Keratinocyte (primary cell): ENCODE results near the gene SEC14L5. TPM values are rescaled to one million over a fixed set of nuclear protein-coding genes. Genes with fewer than 3 reads are reported as not detected.

ENCODE experiments used
- DNase-seq: peaks from one replicate; pipeline ENCODE4 v3.0.0-alpha.2; 2011; ENCODE audit warnings: low read depth, missing footprints, low spot score
- FAIRE-seq: peaks from 2 replicates; lab custom pipeline; 2011; peaks lifted over from hg19 to GRCh38; lab: Jason Lieb, UNC
- H2AFZ ChIP-seq: 2 replicates; pipeline ENCODE4 v1.6.0; 2012; ENCODE audit warnings: low read length, control low read depth, inconsistent platforms; ENCODE audit not compliant: control insufficient read depth
- H3K27ac ChIP-seq: 2 replicates; pipeline ENCODE4 v1.5.1; 2011; ENCODE audit warnings: low read length; ENCODE audit not compliant: control insufficient read depth, insufficient read depth
- H3K27me3 ChIP-seq: 3 replicates; pipeline ENCODE4 v1.6.0; 2011; ENCODE audit warnings: low read length; ENCODE audit not compliant: control insufficient read depth, insufficient read depth; ENCODE audit errors: extremely low read depth
- H3K36me3 ChIP-seq, 2 experiments: 2 replicates in 1 of 2; 3 replicates in 1 of 2; pipeline ENCODE4 v1.5.1; 2011; ENCODE audit warnings: low read length in 2 of 2, mild to moderate bottlenecking in 1 of 2; ENCODE audit not compliant: control insufficient read depth in 2 of 2, insufficient read depth in 2 of 2; ENCODE audit errors: extremely low read depth in 1 of 2
- H3K4me1 ChIP-seq: 3 replicates; pipeline ENCODE4 v1.5.1; 2011; ENCODE audit warnings: low read length; ENCODE audit not compliant: control insufficient read depth, insufficient read depth; ENCODE audit errors: extremely low read depth
- H3K4me2 ChIP-seq: 3 replicates; pipeline ENCODE4 v1.6.0; 2011; ENCODE audit warnings: low read depth, low read length; ENCODE audit not compliant: control insufficient read depth, insufficient read depth; ENCODE audit errors: extremely low read depth
- H3K4me3 ChIP-seq, 3 experiments: fragments of 200-600 bp in 1 of 3; sonication (generic) in 1 of 3; 2 replicates in 2 of 3; 3 replicates in 1 of 3; pipeline ENCODE4 v1.5.1; 2011 to 2016; ENCODE audit warnings: low read length in 3 of 3, mild to moderate bottlenecking in 3 of 3, control low read depth in 2 of 3, inconsistent platforms in 1 of 3, low read depth in 1 of 3, mixed read lengths in 1 of 3, mixed run types in 1 of 3, moderate library complexity in 1 of 3; ENCODE audit not compliant: control insufficient read depth in 2 of 3, insufficient read depth in 2 of 3; ENCODE audit errors: extremely low read depth in 1 of 3
- H3K79me2 ChIP-seq: 2 replicates; pipeline ENCODE4 v1.6.0; 2012; ENCODE audit warnings: low read length; ENCODE audit not compliant: control insufficient read depth, insufficient read depth
- H3K9ac ChIP-seq: 3 replicates; pipeline ENCODE4 v1.6.0; 2011; ENCODE audit warnings: low read length; ENCODE audit not compliant: control insufficient read depth, insufficient read depth; ENCODE audit errors: extremely low read depth
- H3K9me1 ChIP-seq: 3 replicates; pipeline ENCODE4 v1.6.0; 2011; ENCODE audit warnings: low read length; ENCODE audit not compliant: control insufficient read depth, insufficient read depth; ENCODE audit errors: extremely low read depth
- H3K9me3 ChIP-seq: 2 replicates; pipeline ENCODE4 v1.5.1; 2012; ENCODE audit warnings: low read depth, low read length; ENCODE audit not compliant: control insufficient read depth
- H4K20me1 ChIP-seq: 3 replicates; pipeline ENCODE4 v1.6.0; 2011; ENCODE audit warnings: low read length; ENCODE audit not compliant: control insufficient read depth, insufficient read depth; ENCODE audit errors: extremely low read depth
- CTCF ChIP-seq, 3 experiments: IDR thresholded peaks in 1 of 3; conservative IDR thresholded peaks in 1 of 3; optimal IDR thresholded peaks in 1 of 3; 2 replicates in 2 of 3; 3 replicates in 1 of 3; pipeline versions ENCODE3 to v1.5.1; 2011; ENCODE audit warnings: low read length in 3 of 3, mild to moderate bottlenecking in 3 of 3, moderate library complexity in 2 of 3, control low read depth in 1 of 3, inconsistent platforms in 1 of 3; ENCODE audit not compliant: insufficient read depth in 2 of 3; ENCODE audit errors: extremely low read depth in 1 of 3
- EZH2 ChIP-seq: IDR thresholded peaks from one replicate; pipeline ENCODE4 v1.6.1; 2012; ENCODE audit warnings: inconsistent platforms, mild to moderate bottlenecking, low read length, moderate library complexity
- dilution Hi-C: fragments of 300-500 bp; cut with MboI; formaldehyde crosslinking; loops from one replicate; pipeline ENCODE4 v1.7.0; 2020; ENCODE audit warnings: low sequenced_read_pairs; ENCODE audit not compliant: extremely low pct_ligation_motif_present
- polyA plus RNA-seq, 5 experiments: library from polyadenylated mRNA; depleted of rRNA in 3 of 5; stranded (reverse) in 3 of 5; stranded (forward) in 1 of 5; unstranded in 1 of 5; fragments of >200 nt; gene quantifications; 1 replicate in 1 of 5; 2 replicates in 3 of 5; 3 replicates in 1 of 5; pipeline versions ENCODE4 v1.2.1 to v1.2.3, GENCODE V29; 2011 to 2012; ENCODE audit warnings: missing spikeins in 2 of 5, low read depth in 1 of 5, low replicate concordance in 1 of 5

Gene SEC14L5
- polyA plus RNA-seq, 1 donor (not counting 4 experiments of a cell fraction or from before 2014, with no cell fraction given) = 0.08 TPM

GRCh38 chr16:4935241-4935855 is 22.8 kb upstream of the SEC14L5 start:
- peak overlapping the region; percentile 37 for H3K9ac ChIP-seq
- no peaks in the 10 kb centered on the region for H3K9me1 ChIP-seq
- H3K9me3 ChIP-seq = no peaks in the 10 kb centered on the region
- dilution Hi-C loops = no loop called here
- peak overlapping the region; percentile 69 to 87 (median 81) for H3K4me3 ChIP-seq
- peaks cover 2 to 4% of the 10 kb centered on the region in 2 experiments for H3K36me3 ChIP-seq
- no peak for DNase-seq
- FAIRE-seq = no peak
- H2AFZ ChIP-seq = no peak overlapping the region
- no peak overlapping the region for H3K27ac ChIP-seq
- TF ChIP-seq CTCF (optimal IDR thresholded peaks at IDR 0.05 in 1 of 3, IDR thresholded peaks at IDR 0.05 in 1 of 3, conservative IDR thresholded peaks at IDR 0.05 in 1 of 3; ENCODE audit: extremely low read depth in 1 of 3, insufficient read depth in 2 of 3, low read length in 3 of 3) (no peak), EZH2 (no peak)
- peaks cover 32% of the 10 kb centered on the region for H3K4me1 ChIP-seq
- H3K79me2 ChIP-seq = peaks cover 16% of the 10 kb centered on the region
- no peaks in the 10 kb centered on the region for H4K20me1 ChIP-seq
- H3K27me3 ChIP-seq = no peaks in the 10 kb centered on the region
- H3K4me2 ChIP-seq = peak overlapping the region; percentile 89

DNA sequence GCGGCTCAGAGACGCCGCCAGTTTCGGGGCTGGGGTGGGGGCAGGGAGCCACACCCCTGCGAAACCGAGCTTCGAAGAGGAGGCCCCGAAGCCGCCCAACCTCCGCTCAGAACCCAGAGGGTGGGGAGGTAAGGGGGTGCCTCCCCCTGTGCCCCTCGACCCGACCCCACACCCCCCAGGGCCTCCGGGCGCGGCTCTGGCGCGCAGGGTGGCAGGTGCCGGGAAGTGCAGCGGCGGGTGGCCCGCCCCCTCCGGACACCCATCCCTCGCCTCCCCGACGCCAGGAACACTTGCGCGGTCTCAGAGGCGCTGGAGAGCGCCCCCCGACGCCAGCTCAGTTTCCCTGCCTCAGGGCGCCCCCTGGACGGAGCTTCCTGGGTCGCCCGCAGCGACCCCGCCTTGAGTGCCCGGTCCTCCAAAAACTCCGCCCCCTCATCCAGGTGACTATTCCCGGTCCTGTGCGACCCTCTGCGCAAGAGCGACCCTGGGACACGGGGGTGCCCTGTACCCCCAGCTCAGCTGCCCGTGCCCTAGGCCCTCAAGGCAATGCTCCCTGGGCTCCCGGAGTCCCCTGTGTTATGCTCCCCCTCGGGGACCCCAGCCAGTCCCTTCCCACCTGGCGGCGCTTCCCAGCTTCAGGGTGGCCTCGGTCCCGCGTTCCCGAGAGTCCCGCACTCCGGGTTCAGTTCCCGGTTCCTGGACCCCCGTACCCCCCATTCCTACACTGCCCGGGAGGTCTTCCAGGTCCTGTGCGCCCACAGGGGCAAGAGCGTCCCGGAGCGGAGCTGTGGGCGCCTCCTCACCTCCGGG is 21.7 kb upstream of the SEC14L5 start:
- Histone ChIP-seq H3K9ac (peak overlapping the region; percentile 71), H3K9me3 (no peaks in the 10 kb centered on the region), H4K20me1 (no peaks in the 10 kb centered on the region), H3K4me1 (peaks cover 32% of the 10 kb centered on the region), H3K9me1 (no peaks in the 10 kb centered on the region), H3K36me3 (peaks cover 0 to 2% of the 10 kb centered on the region in 2 experiments), H3K4me2 (peak overlapping the region; percentile 89), H3K4me3 (peak overlapping the region; percentile 69 to 87 (median 81)), H2AFZ (peak overlapping the region; percentile 74), H3K27ac (no peak overlapping the region), H3K79me2 (peaks cover 14% of the 10 kb centered on the region), H3K27me3 (no peaks in the 10 kb centered on the region)
- dilution Hi-C loops = no loop called here
- TF ChIP-seq EZH2 (no peak), CTCF (optimal IDR thresholded peaks at IDR 0.05 in 1 of 3, IDR thresholded peaks at IDR 0.05 in 1 of 3, conservative IDR thresholded peaks at IDR 0.05 in 1 of 3; ENCODE audit: extremely low read depth in 1 of 3, insufficient read depth in 2 of 3, low read length in 3 of 3) (peak in 2 of 3 experiments; percentile 37 to 46)
- FAIRE-seq (no peak), DNase-seq (no peak)
